Lower lobe of right lung (tissue), 2 donors: Measurements from ENCODE around the gene LHFPL4. TPM values are rescaled to one million over a fixed set of nuclear protein-coding genes. Genes with fewer than 3 reads are reported as not detected.

Experiments
- ATAC-seq, 2 donors: fragments of 200-7000 bp; cut with Tn5 transposase; one replicate each; pipeline ENCODE4 v1.9.1; 2020 to 2022; ENCODE audit warnings: mild to moderate bottlenecking in 2 of 2, moderate library complexity in 2 of 2
- DNase-seq: peaks from one replicate; pipeline ENCODE4 v3.0.0-alpha.2; 2020
- H3K27ac ChIP-seq: fragments of 200-600 bp; one replicate; pipeline ENCODE4 v1.8.0; 2022
- H3K27me3 ChIP-seq: fragments of 200-600 bp; one replicate; pipeline ENCODE4 v1.8.0; 2022; ENCODE audit warnings: low read depth
- H3K36me3 ChIP-seq: fragments of 200-600 bp; one replicate; pipeline ENCODE4 v1.8.0; 2022; ENCODE audit warnings: mild to moderate bottlenecking
- H3K4me1 ChIP-seq: fragments of 200-600 bp; one replicate; pipeline ENCODE4 v1.8.0; 2022
- H3K4me3 ChIP-seq: fragments of 200-600 bp; one replicate; pipeline ENCODE4 v1.8.0; 2022; ENCODE audit warnings: mild to moderate bottlenecking
- H3K9me3 ChIP-seq: fragments of 200-600 bp; one replicate; pipeline ENCODE4 v1.8.0; 2022
- CTCF ChIP-seq: fragments of 200-600 bp; IDR thresholded peaks from one replicate; pipeline ENCODE4 v1.8.0; 2022; ENCODE audit warnings: antibody characterized with exemption, mild to moderate bottlenecking
- intact Hi-C: fragments of 100-400 bp; cut with DNase I; formaldehyde crosslinking; loops from one replicate; pipeline ENCODE4 v1.11.0; 2022
- total RNA-seq: library from RNA; stranded (reverse); fragmentation: NEBNext Ultra II Directional; extraction: Animal tissue kit (Norgen Biotek cat#: 25700); gene quantifications from one replicate; pipeline ENCODE4 v1.2.1, GENCODE V29; 2021
- donor health status: DM: no; HTN: yes; CAD: no; lungs with severe emphysema.

The LHFPL4 gene
- total RNA-seq, 1 donor from 2014 or later, result not detected

- intact Hi-C loops, result no loop called here
- Histone ChIP-seq H3K4me3 (no peak overlapping the region), H3K9me3 (no peaks in the 10 kb centered on the region), H3K27ac (no peak overlapping the region), H3K4me1 (no peaks in the 10 kb centered on the region), H3K27me3 (no peaks in the 10 kb centered on the region), H3K36me3 (no peaks in the 10 kb centered on the region)
- DNase-seq (no peak), ATAC-seq (no peak)
- no peak for TF ChIP-seq CTCF
These were observed 17.4 kb downstream of the LHFPL4 start for GRCh38 chr3:9536212-9536611.

GRCh38 chr3:9534429-9534828 is 19.2 kb downstream of the LHFPL4 start:
- TF ChIP-seq CTCF, result no peak
- no peaks in the 10 kb centered on the region for H3K4me1 ChIP-seq
- intact Hi-C loops, result no loop called here

GRCh38 chr3:9525078-9525477 is 28.5 kb downstream of the LHFPL4 start:
- no peaks in the 10 kb centered on the region for H3K9me3 ChIP-seq
- no peak for ATAC-seq
- no peaks in the 10 kb centered on the region for H3K27me3 ChIP-seq
- H3K27ac ChIP-seq, result no peak overlapping the region
- TF ChIP-seq CTCF, result no peak
- intact Hi-C loops, result no loop called here
- DNase-seq, result no peak
- no peak overlapping the region for H3K4me3 ChIP-seq
- H3K4me1 ChIP-seq, result no peaks in the 10 kb centered on the region
- no peaks in the 10 kb centered on the region for H3K36me3 ChIP-seq

More at GRCh38 chr3:9534429-9534828, 19.2 kb downstream of the LHFPL4 start:
- DNase-seq (no peak), ATAC-seq (no peak)
- no peaks in the 10 kb centered on the region for H3K27me3 ChIP-seq
- H3K36me3 ChIP-seq, result no peaks in the 10 kb centered on the region
- H3K4me3 ChIP-seq, result no peak overlapping the region
- no peak overlapping the region for H3K27ac ChIP-seq
- no peaks in the 10 kb centered on the region for H3K9me3 ChIP-seq

- intact Hi-C loops, result no loop called here
- Histone ChIP-seq H3K27ac (no peak overlapping the region), H3K27me3 (peaks cover 7% of the 10 kb centered on the region), H3K4me1 (no peaks in the 10 kb centered on the region), H3K9me3 (peaks cover 6% of the 10 kb centered on the region), H3K4me3 (no peak overlapping the region), H3K36me3 (no peaks in the 10 kb centered on the region)
- no peak for TF ChIP-seq CTCF
- ATAC-seq (no peak), DNase-seq (no peak)
These were observed 38.7 kb downstream of the LHFPL4 start for GRCh38 chr3:9514956-9515355.

GRCh38 chr3:9514306-9514705 is 39.3 kb downstream of the LHFPL4 start:
- H3K27ac ChIP-seq, result no peak overlapping the region
- H3K36me3 ChIP-seq, result no peaks in the 10 kb centered on the region
- intact Hi-C loops, result no loop called here
- no peak overlapping the region for H3K4me3 ChIP-seq
- ATAC-seq (no peak), DNase-seq (no peak)
- peaks cover 6% of the 10 kb centered on the region for H3K9me3 ChIP-seq
- no peak for TF ChIP-seq CTCF
- H3K4me1 ChIP-seq, result no peaks in the 10 kb centered on the region
- peaks cover 14% of the 10 kb centered on the region for H3K27me3 ChIP-seq

GRCh38 chr3:9512456-9513045 is 41.1 kb downstream of the LHFPL4 start:
- intact Hi-C loops, result no loop called here
- no peak overlapping the region for H3K27ac ChIP-seq
- H3K36me3 ChIP-seq, result no peaks in the 10 kb centered on the region
- peaks cover 29% of the 10 kb centered on the region for H3K27me3 ChIP-seq
- ATAC-seq, result no peak
- H3K4me3 ChIP-seq, result no peak overlapping the region
- H3K4me1 ChIP-seq, result no peaks in the 10 kb centered on the region
- no peaks in the 10 kb centered on the region for H3K9me3 ChIP-seq
- DNase-seq, result no peak
- no peak for TF ChIP-seq CTCF
